K562 (cell line): ENCODE measurements around the gene NECTIN4. TPM values are rescaled to one million over a fixed set of nuclear protein-coding genes. Genes with fewer than 3 reads are reported as not detected.
A peak's percentile ranks its signal among the peaks of the same experiment; 100 is the strongest.

Source experiments
- ATAC-seq: fragments of 200-7000 bp; cut with Tn5 transposase; 3 replicates; pipeline ENCODE4 v1.9.1; 2020; ENCODE audit warnings: moderate library complexity
- BruUV-seq: library from RNA; stranded (reverse); fragments of 400-500 nt; replicated peaks from 2 replicates; lab custom pipeline; 2021; lab: Mats Ljungman, UMichigan
- CTCF ChIA-PET: fragments of 300-600 bp; formaldehyde crosslinking; extraction: SDS; loops from one replicate; lab custom pipeline; 2021; ENCODE audit warnings: low intra/inter-chr PET ratio; lab: Yijun Ruan, JAX
- POLR2A ChIA-PET: fragments of 300-600, 350-650 bp; sonication (Branson Sonifier 250); formaldehyde crosslinking; extraction: SDS; loops from one replicate; lab custom pipeline; 2021; ENCODE audit warnings: antibody characterized with exemption, inconsistent platforms; lab: Yijun Ruan, JAX
- DNase-seq, 4 experiments: peaks; one replicate each; pipeline versions ENCODE4 v3.0.0 to v3.0.0-alpha.2; 2011 to 2018; ENCODE audit warnings: low spot score in 3 of 4, mixed read lengths in 3 of 4; ENCODE audit errors: extremely low read depth in 1 of 4
- FAIRE-seq: peaks from 2 replicates; lab custom pipeline; 2011; peaks lifted over from hg19 to GRCh38; lab: Jason Lieb, UNC
- H2AFZ ChIP-seq: 2 replicates; pipeline ENCODE4 v1.6.0; 2011; ENCODE audit warnings: low read depth, low read length, control low read depth, inconsistent platforms
- H3K27ac ChIP-seq: fragments of 200-600 bp; 3 replicates; pipeline ENCODE4 v1.8.0; 2011; ENCODE audit warnings: low read depth, mild to moderate bottlenecking, control low read depth, inconsistent platforms, low read length, moderate library complexity, mixed read lengths; ENCODE audit errors: extremely low read depth
- H3K27me3 ChIP-seq, 2 experiments: fragments of 300-600 bp in 1 of 2; 2 replicates in 1 of 2; 3 replicates in 1 of 2; pipeline versions ENCODE4 v1.6.0 to v1.8.0; 2011; ENCODE audit warnings: inconsistent platforms in 2 of 2, low read length in 2 of 2, mild to moderate bottlenecking in 1 of 2, mixed read lengths in 1 of 2, moderate library complexity in 1 of 2; ENCODE audit not compliant: control insufficient read depth in 2 of 2, insufficient read depth in 2 of 2
- H3K36me3 ChIP-seq: fragments of 300-600 bp; 3 replicates; pipeline ENCODE4 v1.8.0; 2011; ENCODE audit warnings: mild to moderate bottlenecking, low read length, inconsistent platforms; ENCODE audit not compliant: control insufficient read depth, insufficient read depth
- H3K4me1 ChIP-seq, 2 experiments: fragments of 200-600 bp in 1 of 2; replicated peaks in 1 of 2; 2 replicates in 1 of 2; 3 replicates in 1 of 2; pipeline versions ENCODE4 v1.5.1 to v1.8.0; 2011; ENCODE audit warnings: inconsistent platforms in 2 of 2, low read length in 2 of 2, mild to moderate bottlenecking in 1 of 2, mixed read lengths in 1 of 2, moderate library complexity in 1 of 2; ENCODE audit not compliant: control insufficient read depth in 2 of 2, insufficient read depth in 2 of 2
- H3K4me2 ChIP-seq: 2 replicates; pipeline ENCODE4 v1.6.1; 2011; ENCODE audit warnings: low read length, control low read depth, inconsistent platforms, mixed read lengths; ENCODE audit not compliant: insufficient read depth
- H3K4me3 ChIP-seq: fragments of 200-600 bp; sonication (generic), shearing (Covaris generic); 2 replicates; pipeline ENCODE4 v1.5.1; 2016; ENCODE audit warnings: control low read depth, inconsistent platforms
- H3K79me2 ChIP-seq: fragments of 200-600 bp; 3 replicates; pipeline ENCODE4 v1.8.0; 2011; ENCODE audit warnings: low read length, inconsistent platforms; ENCODE audit not compliant: control insufficient read depth, insufficient read depth
- H3K9ac ChIP-seq, 2 experiments: 2 replicates each; pipeline versions ENCODE4 v1.6.0 to v1.6.1; 2011; ENCODE audit warnings: low read depth in 2 of 2, low read length in 2 of 2, control low read depth in 1 of 2, inconsistent platforms in 1 of 2, mild to moderate bottlenecking in 1 of 2, mixed read lengths in 1 of 2; ENCODE audit not compliant: insufficient read depth in 1 of 2
- H3K9me1 ChIP-seq: one replicate; pipeline ENCODE4 v1.6.0; 2011; ENCODE audit warnings: inconsistent platforms, mild to moderate bottlenecking, low read length, moderate library complexity; ENCODE audit not compliant: control insufficient read depth, insufficient read depth
- H3K9me3 ChIP-seq: replicated peaks from 2 replicates; pipeline ENCODE4 v1.5.1; 2011; ENCODE audit warnings: low read depth, low read length, inconsistent platforms; ENCODE audit not compliant: control insufficient read depth, insufficient read depth
- H4K20me1 ChIP-seq: replicated peaks from 2 replicates; pipeline ENCODE4 v1.6.1; 2011; ENCODE audit warnings: low read length, inconsistent platforms, mixed read lengths; ENCODE audit not compliant: control insufficient read depth, insufficient read depth
- FOSL1 ChIP-seq: fragments of 200-800 bp; sonication (Bioruptor generic); conservative IDR thresholded peaks from 2 replicates; pipeline ENCODE4 v1.6.1; 2016; ENCODE audit warnings: missing genetic modification characterization, missing compliant biosample characterization
- JUND ChIP-seq, 2 experiments: IDR thresholded peaks; 2 replicates in 1 of 2; 3 replicates in 1 of 2; pipeline ENCODE4 v1.6.1; 2011; ENCODE audit warnings: borderline replicate concordance in 2 of 2, low read depth in 2 of 2, low read length in 2 of 2, improper control_type of control experiment in 1 of 2, missing biosample characterization in 1 of 2, missing genetic modification characterization in 1 of 2, missing genetic modification reagents in 1 of 2
- KDM1A ChIP-seq, 2 experiments: fragments of 450-650 bp; IDR thresholded peaks; 2 replicates each; pipeline ENCODE4 v1.6.1; 2016; ENCODE audit warnings: mild to moderate bottlenecking in 2 of 2
- PHF21A ChIP-seq: fragments of 450-650 bp; IDR thresholded peaks from 2 replicates; pipeline ENCODE4 v1.6.1; 2017; ENCODE audit warnings: low read depth, borderline replicate concordance
- YBX1 ChIP-seq: fragments of 450-650 bp; IDR thresholded peaks from 2 replicates; pipeline ENCODE4 v1.7.1; 2016; ENCODE audit warnings: mild to moderate bottlenecking
- WGBS: fragments of 100-300 bp; shearing (Covaris generic); methylation state at CpG from one replicate; pipeline ENCODE4 v1.1.6; 2016; ENCODE audit warnings: low coverage, mixed read lengths; ENCODE audit not compliant: insufficient coverage; ENCODE audit errors: missing lambda C conversion rate; 5-methylcytosine and 5-hydroxymethylcytosine counted together
- in situ Hi-C: fragments of 300-500 bp; cut with MboI; formaldehyde crosslinking; loops from 4 replicates; pipeline ENCODE4 v1.15.0; 2018; ENCODE audit warnings: inconsistent platforms, mixed read lengths
- intact Hi-C: fragments of 100-400 bp; cut with micrococcal nuclease; formaldehyde crosslinking; loops from 2 replicates; pipeline ENCODE4 v1.14.2; 2022
- polyA plus RNA-seq, 8 experiments: library from polyadenylated mRNA; depleted of rRNA in 4 of 8; stranded (reverse) in 5 of 8; unstranded in 3 of 8; fragments of >200 nt; fragmentation: Nextera tagmentation in 2 of 8; fragmentation: Illumina TruSeq in 1 of 8; extraction: Ambion mirVana in 2 of 8; extraction: Trizol in 1 of 8; gene quantifications; 2 replicates each; pipeline versions ENCODE4 v1.2.1 to v1.2.3, GENCODE V29; 2011 to 2014; ENCODE audit warnings: inconsistent platforms in 1 of 8, missing spikeins in 1 of 8
- total RNA-seq, 7 experiments: library from RNA; depleted of rRNA in 6 of 7; stranded (reverse); fragments of >200 nt in 6 of 7; fragmentation: Illumina TruSeq in 2 of 7; extraction: Trizol in 2 of 7; gene quantifications; 2 replicates each; pipeline versions ENCODE4 v1.2.1 to v1.2.3, GENCODE V29; 2011 to 2021; ENCODE audit warnings: low replicate concordance in 1 of 7
- TF ChIP-seq, protein P1 (sequence below), 2 experiments: fragments of 450-650 bp in 1 of 2; sonication (generic) in 1 of 2; formaldehyde crosslinking in 1 of 2; IDR thresholded peaks in 1 of 2; conservative IDR thresholded peaks in 1 of 2; 2 replicates each; pipeline versions ENCODE4 v1.6.1 to v1.8.1; 2016 to 2023; ENCODE audit warnings: mild to moderate bottlenecking in 2 of 2, moderate library complexity in 2 of 2, inconsistent platforms in 1 of 2, missing genetic modification reagents in 1 of 2

NECTIN4 gene
- total and polyA plus RNA-seq, 9 of the 15 experiments (the other 6 are each of a cell fraction or from before 2014, with no cell fraction given) = 0.01 to 0.09 TPM; not detected in 7

DNA sequence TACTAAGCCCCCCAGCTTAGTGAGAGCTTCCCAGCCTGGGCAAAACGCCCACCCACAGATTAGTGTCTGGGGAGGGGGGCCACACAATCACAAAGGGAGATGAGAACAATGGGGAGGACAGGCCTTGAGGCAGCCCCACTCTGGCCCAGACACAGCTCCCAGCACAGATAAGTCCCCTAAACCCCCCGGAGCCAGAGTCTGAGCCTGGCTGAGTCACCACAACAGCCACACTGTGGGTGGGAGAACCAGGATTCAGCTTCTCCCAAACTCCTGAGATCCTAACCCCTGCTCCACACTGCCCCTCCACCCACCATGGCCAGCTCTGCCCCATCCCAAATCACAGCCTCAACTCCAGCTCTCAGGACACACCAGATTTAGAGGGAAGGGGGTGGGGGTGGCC is 4.2 kb downstream of the NECTIN4 start:
- Histone ChIP-seq H3K27ac (no peak overlapping the region), H3K27me3 (no peaks in the 10 kb centered on the region), H3K4me1 (peaks cover 11 to 18% of the 10 kb centered on the region in 2 experiments; a peak in 4 of 5 replicates), H3K79me2 (no peaks in the 10 kb centered on the region), H3K4me2 (no peak overlapping the region), H2AFZ (no peak overlapping the region), H3K9me3 (no peaks in the 10 kb centered on the region), H3K36me3 (no peaks in the 10 kb centered on the region), H3K4me3 (no peak overlapping the region), H3K9ac (no peak overlapping the region), H3K9me1 (no peaks in the 10 kb centered on the region), H4K20me1 (no peaks in the 10 kb centered on the region)
- no peak for ATAC-seq
- peak; percentile 32 for FAIRE-seq
- 0% methylated on average over 2 of the region's 2 CpGs for WGBS
- intact Hi-C loops = no loop called here
- no TSS peak for BruUV-seq
- TF ChIP-seq PHF21A = peak; percentile 48; the same call in 1 of the 2 replicates
- 0 out of 2 replicates have a peak, but pooled peaks have one; percentile 17 for TF ChIP-seq FOSL1
- TF ChIP-seq KDM1A (IDR thresholded peaks at IDR 0.05) = peak; percentile 38 to 45; a peak in 2 of 4 replicates
- peak; percentile 21; the same call in 1 of the 2 replicates for TF ChIP-seq JUND (IDR thresholded peaks at IDR 0.05; ENCODE audit: borderline replicate concordance, low read depth, low read length)
- TF ChIP-seq JUND (tag; IDR thresholded peaks at IDR 0.05; ENCODE audit: borderline replicate concordance, low read depth, low read length) = no peak
- TF ChIP-seq YBX1 = no peak
- TF ChIP-seq, protein P1, sequence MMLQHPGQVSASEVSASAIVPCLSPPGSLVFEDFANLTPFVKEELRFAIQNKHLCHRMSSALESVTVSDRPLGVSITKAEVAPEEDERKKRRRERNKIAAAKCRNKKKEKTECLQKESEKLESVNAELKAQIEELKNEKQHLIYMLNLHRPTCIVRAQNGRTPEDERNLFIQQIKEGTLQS (IDR thresholded peaks at IDR 0.05) = peak; percentile 31; the same call in 1 of the 2 replicates
- TF ChIP-seq, protein P1 (CRISPR knock-in tag; conservative IDR thresholded peaks at IDR 0.05) = no peak
- ChIA-PET POLR2A (interaction anchor here (0.5 to 1.8 kb wide), 3 partner anchors 10 to 298 kb away, joined by 3 to 8 read pairs (median 3); no protein-coding TSS in a partner anchor), CTCF (no interaction called here)
- no peak for DNase-seq
- in situ Hi-C loops = loop anchor here (25.0 kb wide), 1 partner anchor 248 kb away; no protein-coding TSS in a partner anchor
